Kidney (tissue), 14 donors: ENCODE results near the gene LCLAT1. TPM values are rescaled to one million over a fixed set of nuclear protein-coding genes. Genes with fewer than 3 reads are reported as not detected.
"Not testable (repeated sequence)": the region's sequence is repeated elsewhere in the genome, so short reads cannot be mapped to it uniquely, and the experiment has no call there.

ENCODE experiments used
- DNase-seq, 5 donors: peaks; one replicate each; pipeline ENCODE4 v3.0.0-alpha.2; 2013 to 2020
- FAIRE-seq: peaks from 2 replicates; lab custom pipeline; 2012; peaks lifted over from hg19 to GRCh38; lab: Jason Lieb, UNC
- H3K27ac ChIP-seq, 2 donors: one replicate each; pipeline ENCODE4 v1.7.0; 2013; ENCODE audit warnings: low read depth in 2 of 2, low read length in 2 of 2, inconsistent platforms in 1 of 2
- H3K27me3 ChIP-seq: one replicate; pipeline ENCODE4 v1.7.1; 2013; ENCODE audit warnings: low read length, inconsistent platforms; ENCODE audit not compliant: control insufficient read depth, insufficient read depth
- H3K36me3 ChIP-seq, 3 donors: one replicate each; pipeline versions ENCODE4 v1.7.0 to v1.7.1; 2013; ENCODE audit warnings: low read length in 3 of 3, control low read depth in 1 of 3, inconsistent platforms in 1 of 3; ENCODE audit not compliant: insufficient read depth in 3 of 3, control insufficient read depth in 2 of 3
- H3K4me1 ChIP-seq, 3 donors: one replicate each; pipeline versions ENCODE4 v1.7.0 to v1.7.1; 2013; ENCODE audit warnings: low read length in 3 of 3, inconsistent platforms in 1 of 3, low read depth in 1 of 3; ENCODE audit not compliant: control insufficient read depth in 2 of 3, insufficient read depth in 2 of 3
- H3K4me3 ChIP-seq, 3 donors: one replicate each; pipeline versions ENCODE4 v1.7.0 to v1.8.1; 2013; ENCODE audit warnings: low read length in 3 of 3, control low read depth in 1 of 3, inconsistent platforms in 1 of 3
- H3K9ac ChIP-seq, 3 donors: one replicate each; pipeline versions ENCODE4 v1.7.0 to v1.7.1; 2013; ENCODE audit warnings: low read length in 3 of 3, control low read depth in 1 of 3, inconsistent platforms in 1 of 3
- H3K9me3 ChIP-seq, 3 donors: one replicate each; pipeline versions ENCODE4 v1.7.0 to v1.7.1; 2013; ENCODE audit warnings: low read length in 3 of 3, control low read depth in 1 of 3, inconsistent platforms in 1 of 3; ENCODE audit not compliant: control insufficient read depth in 2 of 3, insufficient read depth in 1 of 3
- intact Hi-C: fragments of 100-400 bp; cut with DNase I; formaldehyde crosslinking; loops from one replicate; pipeline ENCODE4 v1.11.1; 2022
- polyA plus RNA-seq: library from polyadenylated mRNA; stranded (reverse); fragments of 350-450 nt; fragmentation: Illumina TruSeq; extraction: RNeasy Lipid Tissue Mini Kit (QIAGEN cat#74804); gene quantifications from one replicate; pipeline ENCODE4 v1.2.3, GENCODE V29; 2014; ENCODE audit warnings: low read depth, low replicate concordance; ENCODE audit not compliant: insufficient read depth
- total RNA-seq: library from RNA; stranded (reverse); fragmentation: NEBNext Ultra II Directional; extraction: Animal tissue kit (Norgen Biotek cat#: 25700); gene quantifications from one replicate; pipeline ENCODE4 v1.2.1, GENCODE V29; 2021
- TF ChIP-seq, protein P1 (sequence below): IDR thresholded peaks from 3 replicates; pipeline ENCODE4 v1.5.1; 2012; ENCODE audit warnings: mild to moderate bottlenecking, moderate library complexity, borderline replicate concordance; ENCODE audit not compliant: insufficient read depth; ENCODE audit errors: extremely low read depth
- donor health status: control.
- donor health status: control.
- donor health status: control.
- donor health status: control.
- donor health status: control.
- donor health status: DM: yes; HTN: yes; CAD: no.
- donor health status: Normal renal cell carcinoma (clear cell type).

LCLAT1 gene
- total and polyA plus RNA-seq, 2 donors from 2014 or later, result 5.6 to 19.4 TPM

- FAIRE-seq, result no peak
- Histone ChIP-seq H3K36me3 (no peaks in the 10 kb centered on the region), H3K9me3 (peaks cover 0 to 3% (median 0%) of the 10 kb centered on the region in 3 donors), H3K9ac (no peak overlapping the region), H3K27me3 (no peaks in the 10 kb centered on the region), H3K4me3 (peak overlapping the region in 1 of 3 donors; percentile 58), H3K27ac (no peak overlapping the region), H3K4me1 (peaks cover 0 to 2% (median 0%) of the 10 kb centered on the region in 3 donors)
- TF ChIP-seq, protein P1, sequence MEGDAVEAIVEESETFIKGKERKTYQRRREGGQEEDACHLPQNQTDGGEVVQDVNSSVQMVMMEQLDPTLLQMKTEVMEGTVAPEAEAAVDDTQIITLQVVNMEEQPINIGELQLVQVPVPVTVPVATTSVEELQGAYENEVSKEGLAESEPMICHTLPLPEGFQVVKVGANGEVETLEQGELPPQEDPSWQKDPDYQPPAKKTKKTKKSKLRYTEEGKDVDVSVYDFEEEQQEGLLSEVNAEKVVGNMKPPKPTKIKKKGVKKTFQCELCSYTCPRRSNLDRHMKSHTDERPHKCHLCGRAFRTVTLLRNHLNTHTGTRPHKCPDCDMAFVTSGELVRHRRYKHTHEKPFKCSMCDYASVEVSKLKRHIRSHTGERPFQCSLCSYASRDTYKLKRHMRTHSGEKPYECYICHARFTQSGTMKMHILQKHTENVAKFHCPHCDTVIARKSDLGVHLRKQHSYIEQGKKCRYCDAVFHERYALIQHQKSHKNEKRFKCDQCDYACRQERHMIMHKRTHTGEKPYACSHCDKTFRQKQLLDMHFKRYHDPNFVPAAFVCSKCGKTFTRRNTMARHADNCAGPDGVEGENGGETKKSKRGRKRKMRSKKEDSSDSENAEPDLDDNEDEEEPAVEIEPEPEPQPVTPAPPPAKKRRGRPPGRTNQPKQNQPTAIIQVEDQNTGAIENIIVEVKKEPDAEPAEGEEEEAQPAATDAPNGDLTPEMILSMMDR, result no peak
- intact Hi-C loops, result no loop called here
- DNase-seq, result peak in 3 of 5 donors; percentile 27 to 73 (median 63)
These were observed 17.6 kb downstream of the LCLAT1 start for GRCh38 chr2:30464544-30465170.

DNA sequence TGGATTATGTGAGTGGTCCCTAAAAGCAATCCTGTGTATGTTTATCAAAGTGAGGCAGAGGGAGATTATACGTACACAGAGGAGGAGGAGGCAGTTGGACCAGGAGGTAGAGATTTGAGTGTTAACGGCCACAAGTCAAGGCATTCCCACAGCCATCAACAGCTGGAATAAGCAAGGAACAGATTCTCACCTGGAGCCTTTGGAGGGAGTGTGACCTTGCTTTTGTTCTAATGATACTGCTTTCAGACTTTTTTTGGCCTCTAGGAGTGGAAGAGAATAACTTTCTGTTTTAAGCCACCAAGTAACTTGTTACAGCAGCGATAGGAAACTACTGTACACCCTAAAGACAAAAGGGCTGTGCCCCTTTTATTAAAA lies 18.1 kb downstream of the LCLAT1 start:
- peaks cover 0 to 3% (median 0%) of the 10 kb centered on the region in 3 donors for H3K9me3 ChIP-seq
- H3K27ac ChIP-seq, result no peak overlapping the region
- FAIRE-seq (no peak), DNase-seq (peak in 2 of 5 donors; percentile 37 to 43)
- peak overlapping the region in 1 of 3 donors; percentile 58 for H3K4me3 ChIP-seq
- no peak overlapping the region for H3K9ac ChIP-seq
- no peaks in the 10 kb centered on the region for H3K27me3 ChIP-seq
- peaks cover 0 to 3% (median 2%) of the 10 kb centered on the region in 3 donors for H3K4me1 ChIP-seq
- intact Hi-C loops, result no loop called here
- H3K36me3 ChIP-seq, result no peaks in the 10 kb centered on the region
- TF ChIP-seq, protein P1, result no peak

DNA sequence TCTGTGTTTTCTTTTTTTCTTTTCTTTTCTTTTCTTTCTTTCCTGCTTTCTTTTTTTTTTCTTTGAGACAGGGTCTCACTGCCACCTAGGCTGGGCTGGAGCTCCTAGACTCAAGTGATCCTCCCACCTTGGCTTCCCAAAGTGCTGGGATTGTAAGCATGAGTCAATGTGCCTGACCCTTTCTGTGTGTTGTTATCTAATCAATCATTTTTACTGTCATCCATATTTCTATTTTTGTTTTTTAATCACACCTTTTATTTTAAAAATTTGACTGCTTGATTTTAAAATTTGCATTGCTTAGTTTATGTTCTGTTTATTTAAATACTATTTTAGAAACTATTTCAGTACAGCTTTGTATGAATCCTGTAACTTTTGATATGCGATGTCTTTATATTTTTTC lies 19.2 kb downstream of the LCLAT1 start:
- Histone ChIP-seq H3K4me1 (peaks cover 0 to 3% (median 2%) of the 10 kb centered on the region in 3 donors), H3K27ac (no peak overlapping the region), H3K36me3 (no peaks in the 10 kb centered on the region), H3K9ac (no peak overlapping the region), H3K4me3 (no peak overlapping the region), H3K9me3 (peaks cover 0 to 3% (median 0%) of the 10 kb centered on the region in 3 donors), H3K27me3 (no peaks in the 10 kb centered on the region)
- FAIRE-seq (no peak), DNase-seq (no peak)
- TF ChIP-seq, protein P1, result no peak
- intact Hi-C loops, result no loop called here

- intact Hi-C loops, H3K4me1 ChIP-seq, H3K4me3 ChIP-seq, H3K27ac ChIP-seq, DNase-seq, FAIRE-seq, H3K9me3 ChIP-seq, H3K27me3 ChIP-seq, H3K9ac ChIP-seq, H3K36me3 ChIP-seq: not testable (repeated sequence)
These were observed 20.2 kb downstream of the LCLAT1 start for GRCh38 chr2:30467062-30467826.
